HepG2 (cell line): ENCODE data around the gene C2orf92. TPM values are rescaled to one million over a fixed set of nuclear protein-coding genes. Genes with fewer than 3 reads are reported as not detected.

Source experiments
- ATAC-seq: fragments of 200-7000 bp; cut with Tn5 transposase; 3 replicates; pipeline ENCODE4 v1.9.1; 2020; ENCODE audit warnings: mild to moderate bottlenecking, moderate library complexity
- BruUV-seq: library from RNA; stranded (reverse); fragments of 400-500 nt; replicated peaks from 2 replicates; lab custom pipeline; 2021; lab: Mats Ljungman, UMichigan
- CTCF ChIA-PET: fragments of 300-600 bp; formaldehyde crosslinking; extraction: SDS; loops from one replicate; lab custom pipeline; 2021; ENCODE audit warnings: low total read pairs, inconsistent platforms, low intra/inter-chr PET ratio; lab: Yijun Ruan, JAX
- POLR2A ChIA-PET: fragments of 350-600 bp; sonication (Branson Sonifier 250); formaldehyde crosslinking; loops from one replicate; lab custom pipeline; 2020; ENCODE audit warnings: antibody characterized with exemption, inconsistent platforms; lab: Yijun Ruan, JAX
- DNase-seq: peaks from one replicate; pipeline ENCODE4 v3.0.0-alpha.2; 2015; ENCODE audit warnings: low spot score
- FAIRE-seq: peaks from 3 replicates; lab custom pipeline; 2011; peaks lifted over from hg19 to GRCh38; lab: Jason Lieb, UNC
- H2AFZ ChIP-seq: one replicate; pipeline ENCODE4 v1.6.1; 2011; ENCODE audit warnings: low read length, inconsistent platforms
- H3K27ac ChIP-seq: fragments of 300-600 bp; 3 replicates; pipeline ENCODE4 v1.8.0; 2011; ENCODE audit warnings: mixed run types, mild to moderate bottlenecking, mixed read lengths, low read length, inconsistent platforms; ENCODE audit not compliant: insufficient read depth; ENCODE audit errors: extremely low read length
- H3K27me3 ChIP-seq, 2 experiments: fragments of 200-600 bp in 1 of 2; 2 replicates in 1 of 2; 3 replicates in 1 of 2; pipeline versions ENCODE4 v1.6.0 to v1.8.0; 2011; ENCODE audit warnings: low read length in 2 of 2, mild to moderate bottlenecking in 2 of 2, moderate library complexity in 2 of 2, inconsistent platforms in 1 of 2; ENCODE audit not compliant: insufficient read depth in 2 of 2, control insufficient read depth in 1 of 2
- H3K36me3 ChIP-seq, 2 experiments: fragments of 200-600 bp in 1 of 2; replicated peaks in 1 of 2; 2 replicates in 1 of 2; 3 replicates in 1 of 2; pipeline versions ENCODE4 v1.5.1 to v1.8.0; 2011; ENCODE audit warnings: low read length in 2 of 2, inconsistent platforms in 1 of 2; ENCODE audit not compliant: insufficient read depth in 2 of 2, control insufficient read depth in 1 of 2
- H3K4me1 ChIP-seq: 2 replicates; pipeline ENCODE4 v1.5.1; 2012; ENCODE audit warnings: low read length, inconsistent platforms; ENCODE audit not compliant: insufficient read depth
- H3K4me2 ChIP-seq: 2 replicates; pipeline ENCODE4 v1.6.0; 2011; ENCODE audit warnings: low read depth, low read length, inconsistent platforms
- H3K4me3 ChIP-seq, 3 experiments: fragments of 200-600 bp in 1 of 3; sonication (generic), shearing (Covaris generic) in 1 of 3; replicated peaks in 1 of 3; 2 replicates each; pipeline ENCODE4 v1.5.1; 2011 to 2016; ENCODE audit warnings: low read length in 3 of 3, inconsistent platforms in 2 of 3, low read depth in 2 of 3, mild to moderate bottlenecking in 2 of 3, control low read depth in 1 of 3, mixed read lengths in 1 of 3; ENCODE audit not compliant: insufficient read depth in 1 of 3
- H3K79me2 ChIP-seq: one replicate; pipeline ENCODE4 v1.6.1; 2011; ENCODE audit warnings: low read length, inconsistent platforms; ENCODE audit not compliant: insufficient read depth
- H3K9ac ChIP-seq: 2 replicates; pipeline ENCODE4 v1.6.0; 2011; ENCODE audit warnings: mild to moderate bottlenecking, low read depth, low read length, inconsistent platforms; ENCODE audit not compliant: insufficient read depth
- H3K9me3 ChIP-seq: 2 replicates; pipeline ENCODE4 v1.5.1; 2012; ENCODE audit warnings: mild to moderate bottlenecking, low read length
- H4K20me1 ChIP-seq: 2 replicates; pipeline ENCODE4 v1.6.0; 2011; ENCODE audit warnings: inconsistent platforms, mild to moderate bottlenecking, low read length, moderate library complexity; ENCODE audit not compliant: insufficient read depth
- BCLAF1 ChIP-seq: fragments of 450-650 bp; IDR thresholded peaks from 2 replicates; pipeline ENCODE4 v1.6.1; 2017; ENCODE audit warnings: mild to moderate bottlenecking
- CREB1 ChIP-seq, 2 experiments: fragments of 450-650 bp in 1 of 2; IDR thresholded peaks; 2 replicates each; pipeline ENCODE4 v1.6.1; 2016 to 2017; ENCODE audit warnings: control low read depth in 1 of 2, mild to moderate bottlenecking in 1 of 2, missing compliant biosample characterization in 1 of 2, missing genetic modification characterization in 1 of 2
- GFI1 ChIP-seq: sonication (generic); formaldehyde crosslinking; IDR thresholded peaks from 2 replicates; pipeline ENCODE4 v1.5.0; 2020; ENCODE audit warnings: missing genetic modification reagents, mild to moderate bottlenecking, borderline replicate concordance
- GTF2F1 ChIP-seq: fragments of 150-350 bp; IDR thresholded peaks from 2 replicates; pipeline ENCODE4 v1.6.1; 2014; ENCODE audit warnings: low read length
- HMGA1 ChIP-seq: sonication (generic); formaldehyde crosslinking; conservative IDR thresholded peaks from 2 replicates; pipeline ENCODE4 v1.4.0; 2020; ENCODE audit warnings: missing genetic modification reagents
- IRF1 ChIP-seq: sonication (generic); formaldehyde crosslinking; IDR thresholded peaks from 2 replicates; pipeline ENCODE4 v1.4.0; 2020; ENCODE audit warnings: low read depth, mild to moderate bottlenecking, missing genetic modification reagents
- MAZ ChIP-seq, 2 experiments: sonication (generic) in 1 of 2; formaldehyde crosslinking in 1 of 2; IDR thresholded peaks; 2 replicates each; pipeline versions ENCODE4 v1.5.0 to v1.6.1; 2012 to 2020; ENCODE audit warnings: low read depth in 2 of 2, mild to moderate bottlenecking in 2 of 2, borderline replicate concordance in 1 of 2, improper control_type of control experiment in 1 of 2, low read length in 1 of 2, missing genetic modification reagents in 1 of 2, moderate library complexity in 1 of 2
- MIXL1 ChIP-seq: IDR thresholded peaks from 2 replicates; pipeline ENCODE4 v1.6.1; 2016
- NFIB ChIP-seq: sonication (generic); formaldehyde crosslinking; IDR thresholded peaks from 2 replicates; pipeline ENCODE4 v1.9.0; 2021; ENCODE audit warnings: missing genetic modification reagents, mild to moderate bottlenecking, borderline replicate concordance
- NR2F1 ChIP-seq, 2 experiments: fragments of 450-650 bp in 1 of 2; formaldehyde crosslinking in 1 of 2; IDR thresholded peaks; 2 replicates each; pipeline versions ENCODE4 v1.5.0 to v1.6.1; 2016 to 2020; ENCODE audit warnings: mild to moderate bottlenecking in 1 of 2, missing compliant biosample characterization in 1 of 2, missing genetic modification reagents in 1 of 2, moderate library complexity in 1 of 2
- RNF2 ChIP-seq: fragments of 450-650 bp; conservative IDR thresholded peaks from 2 replicates; pipeline ENCODE4 v1.6.1; 2016; ENCODE audit warnings: low read depth
- SP1 ChIP-seq, 2 experiments: fragments of 450-650 bp in 1 of 2; sonication (generic) in 1 of 2; formaldehyde crosslinking in 1 of 2; IDR thresholded peaks; 2 replicates each; pipeline versions ENCODE4 v1.4.0 to v1.6.1; 2016 to 2020; ENCODE audit warnings: missing genetic modification reagents in 1 of 2
- TMF1 ChIP-seq: sonication (generic); formaldehyde crosslinking; IDR thresholded peaks from 2 replicates; pipeline ENCODE4 v1.8.1; 2022; ENCODE audit warnings: low read depth, missing genetic modification reagents
- ZNF354B ChIP-seq: sonication (generic); formaldehyde crosslinking; IDR thresholded peaks from 2 replicates; pipeline ENCODE4 v1.8.0; 2022; ENCODE audit warnings: mild to moderate bottlenecking, missing genetic modification reagents
- ZNF704 ChIP-seq: sonication (generic); formaldehyde crosslinking; IDR thresholded peaks from 2 replicates; pipeline ENCODE4 v1.8.1; 2023; ENCODE audit warnings: mild to moderate bottlenecking, inconsistent platforms, moderate library complexity, missing genetic modification reagents, borderline replicate concordance
- ZSCAN30 ChIP-seq: sonication (generic); formaldehyde crosslinking; IDR thresholded peaks from 2 replicates; pipeline ENCODE4 v1.5.0; 2020; ENCODE audit warnings: mild to moderate bottlenecking, missing genetic modification reagents
- WGBS: methylation state at CpG from one replicate; pipeline ENCODE4 v1.1.6; 2017; ENCODE audit warnings: low lambda C conversion rate; 5-methylcytosine and 5-hydroxymethylcytosine counted together
- in situ Hi-C: cut with HindIII; loops from 2 replicates; pipeline ENCODE4 v1.10.0; 2017; ENCODE audit warnings: low pct_unique_long_range_greater_than_20kb; ENCODE audit not compliant: extremely low pct_ligation_motif_present
- intact Hi-C: fragments of 100-400 bp; cut with micrococcal nuclease; formaldehyde crosslinking; loops from one replicate; pipeline ENCODE4 v1.10.0; 2022; ENCODE audit not compliant: unreplicated experiment
- polyA plus RNA-seq, 8 experiments: library from polyadenylated mRNA; depleted of rRNA in 3 of 8; stranded (reverse) in 7 of 8; unstranded in 1 of 8; fragments of >200 nt; fragmentation: Illumina TruSeq in 4 of 8; extraction: Trizol in 4 of 8; gene quantifications; 2 replicates each; pipeline versions ENCODE4 v1.2.1 to v1.2.3, GENCODE V29; 2011 to 2016; ENCODE audit warnings: low read depth in 4 of 8, missing spikeins in 1 of 8, mixed read lengths in 1 of 8; ENCODE audit not compliant: insufficient read depth in 1 of 8
- total RNA-seq, 5 experiments: library from RNA; depleted of rRNA; stranded (reverse); fragments of >200 nt; fragmentation: Illumina TruSeq; extraction: Trizol; gene quantifications; 2 replicates each; pipeline ENCODE4 v1.2.3, GENCODE V29; 2016; ENCODE audit warnings: low read depth in 1 of 5
- TF ChIP-seq, protein P1 (sequence below): sonication (generic); formaldehyde crosslinking; IDR thresholded peaks from 2 replicates; pipeline ENCODE4 v1.9.0; 2021; ENCODE audit warnings: missing genetic modification reagents, mild to moderate bottlenecking, borderline replicate concordance

The C2orf92 gene
- total and polyA plus RNA-seq, 2 of the 13 experiments (the other 11 are each of a cell fraction or from before 2014, with no cell fraction given), result 4.9 to 5.0 TPM

DNA sequence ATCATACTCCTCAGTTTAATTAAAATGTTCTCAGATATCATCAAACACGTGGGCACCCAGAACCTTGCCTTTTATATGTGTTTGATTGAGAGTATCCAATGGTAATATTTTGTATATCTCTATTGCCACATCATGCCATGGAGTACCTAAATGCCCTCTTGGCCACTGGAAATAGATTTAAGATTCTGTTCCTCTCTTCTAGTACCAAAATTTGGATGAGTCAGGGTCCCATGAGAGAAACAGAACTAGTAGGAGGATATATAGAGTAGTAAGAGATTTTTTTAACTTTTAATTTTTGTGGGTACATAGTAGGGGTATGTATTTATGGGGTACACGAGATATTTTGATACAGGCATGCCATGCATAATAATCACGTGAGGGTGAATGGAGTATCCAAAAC is 34.2 kb downstream of the C2orf92 start:
- no peak for DNase-seq
- H3K4me3 ChIP-seq, result no peak overlapping the region
- 5% methylated on average over 3 of the region's 3 CpGs for WGBS
- no peak for FAIRE-seq
- no peak for TF ChIP-seq HMGA1 (CRISPR knock-in tag)
- TF ChIP-seq MAZ (IDR thresholded peaks at IDR 0.05; ENCODE audit: borderline replicate concordance, low read depth, low read length), result no peak
- TF ChIP-seq MAZ (CRISPR knock-in tag; IDR thresholded peaks at IDR 0.05; ENCODE audit: low read depth), result no peak
- TF ChIP-seq NFIB, result no peak
- TF ChIP-seq, protein P1, sequence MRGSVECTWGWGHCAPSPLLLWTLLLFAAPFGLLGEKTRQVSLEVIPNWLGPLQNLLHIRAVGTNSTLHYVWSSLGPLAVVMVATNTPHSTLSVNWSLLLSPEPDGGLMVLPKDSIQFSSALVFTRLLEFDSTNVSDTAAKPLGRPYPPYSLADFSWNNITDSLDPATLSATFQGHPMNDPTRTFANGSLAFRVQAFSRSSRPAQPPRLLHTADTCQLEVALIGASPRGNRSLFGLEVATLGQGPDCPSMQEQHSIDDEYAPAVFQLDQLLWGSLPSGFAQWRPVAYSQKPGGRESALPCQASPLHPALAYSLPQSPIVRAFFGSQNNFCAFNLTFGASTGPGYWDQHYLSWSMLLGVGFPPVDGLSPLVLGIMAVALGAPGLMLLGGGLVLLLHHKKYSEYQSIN (CRISPR knock-in tag), result no peak
- TF ChIP-seq NR2F1 (CRISPR knock-in tag; IDR thresholded peaks at IDR 0.05), result no peak
- no peak for TF ChIP-seq GFI1 (CRISPR knock-in tag)
- no peak for TF ChIP-seq SP1 (IDR thresholded peaks at IDR 0.05)
- no peak for TF ChIP-seq SP1 (CRISPR knock-in tag; IDR thresholded peaks at IDR 0.05)
- no peak for TF ChIP-seq ZSCAN30 (CRISPR knock-in tag)
- no peak for TF ChIP-seq ZNF354B
- no peak for TF ChIP-seq IRF1 (CRISPR knock-in tag)
- TF ChIP-seq MIXL1 (CRISPR knock-in tag), result no peak
- TF ChIP-seq GTF2F1, result no peak
- TF ChIP-seq TMF1, result no peak
- TF ChIP-seq CREB1 (IDR thresholded peaks at IDR 0.05), result no peak
- no peak for TF ChIP-seq CREB1 (CRISPR knock-in tag; IDR thresholded peaks at IDR 0.05)
- no peak for TF ChIP-seq BCLAF1
- TF ChIP-seq RNF2, result no peak
- TF ChIP-seq ZNF704 (CRISPR knock-in tag), result no peak
- ChIA-PET POLR2A (no interaction called here), CTCF (no interaction called here)
- intact Hi-C loops (loop anchor here (5.0 kb wide), 1 partner anchor 44 kb away; no protein-coding TSS in a partner anchor), in situ Hi-C loops (loop anchor here (5.0 to 10.0 kb wide), 2 partner anchors 39 to 681 kb away; no protein-coding TSS in a partner anchor)
- H4K20me1 ChIP-seq, result no peaks in the 10 kb centered on the region
- H3K27me3 ChIP-seq, result peaks cover 0 to 2% of the 10 kb centered on the region in 2 experiments; a peak in 1 of 5 replicates
- no peak overlapping the region for H3K27ac ChIP-seq
- no TSS peak for BruUV-seq
- H3K4me1 ChIP-seq, result peaks cover 18% of the 10 kb centered on the region
- no peak overlapping the region for H3K9ac ChIP-seq
- no peak overlapping the region for H2AFZ ChIP-seq
- no peak for ATAC-seq
- H3K9me3 ChIP-seq, result no peaks in the 10 kb centered on the region
- H3K4me2 ChIP-seq, result no peak overlapping the region
- H3K36me3 ChIP-seq, result no peaks in the 10 kb centered on the region
- no peaks in the 10 kb centered on the region for H3K79me2 ChIP-seq
